Fibroblast of gingiva (primary cell): ENCODE measurements around the gene HIPK2.

ENCODE experiments used
- DNase-seq: peaks from one replicate; pipeline ENCODE4 v3.0.0-alpha.2; 2011; ENCODE audit warnings: low read depth

The HIPK2 gene

DNA sequence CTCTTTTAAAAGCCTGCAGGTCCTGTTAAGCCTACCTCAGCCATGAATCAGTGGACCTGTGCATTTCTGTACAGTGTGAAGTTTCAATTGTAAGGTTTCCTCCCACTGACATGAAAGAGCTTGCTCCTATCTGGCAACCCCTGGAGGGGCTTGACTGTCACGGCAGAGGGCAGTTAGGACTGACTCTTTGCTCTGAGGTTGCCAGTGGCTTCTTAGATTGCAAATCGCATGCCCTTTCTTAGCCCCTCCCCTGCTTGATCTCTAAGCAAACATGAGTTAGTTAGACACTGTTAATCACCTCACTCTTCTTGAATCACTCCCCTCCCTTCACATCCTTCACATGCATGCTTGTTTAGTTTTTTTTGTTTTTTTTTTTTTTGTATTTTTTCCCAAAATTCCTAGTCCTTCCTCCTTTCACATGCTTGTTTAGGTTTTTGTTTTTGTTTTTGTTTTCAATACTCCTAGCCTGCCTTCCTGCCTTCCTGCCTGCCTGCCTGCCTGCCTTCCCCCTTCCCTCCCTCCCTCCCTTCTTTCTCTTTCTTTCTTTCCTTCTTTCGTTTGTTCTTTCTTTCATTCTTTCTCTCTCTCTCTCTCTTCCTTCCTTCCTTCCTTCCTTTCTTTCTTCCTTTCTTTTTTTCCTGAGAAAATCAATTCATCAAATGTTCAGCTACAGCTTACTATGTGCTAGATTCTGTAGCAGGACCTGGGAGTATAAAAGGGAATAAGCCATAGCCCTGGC is 6.0 kb upstream of the HIPK2 start:
- no peak for DNase-seq

DNA sequence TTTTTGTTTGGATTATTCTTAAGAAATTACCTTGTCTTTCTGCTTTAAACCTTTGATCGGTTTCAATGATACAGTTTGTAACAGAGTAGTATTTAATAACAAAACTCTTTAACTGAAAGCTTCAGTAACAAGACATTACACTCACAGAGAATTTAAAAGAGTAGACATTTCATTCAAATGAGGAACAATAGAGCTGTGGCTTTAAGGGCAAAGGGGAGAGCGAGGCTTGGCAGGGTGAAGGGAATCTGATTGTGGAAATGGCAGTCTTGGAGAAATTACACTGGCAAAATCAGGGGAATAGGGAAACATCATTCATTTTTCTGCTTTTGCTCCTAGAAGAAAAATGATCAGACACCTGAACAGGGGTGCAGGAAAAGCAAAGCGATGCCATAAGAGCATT is 5.1 kb upstream of the HIPK2 start:
- no peak for DNase-seq

DNA sequence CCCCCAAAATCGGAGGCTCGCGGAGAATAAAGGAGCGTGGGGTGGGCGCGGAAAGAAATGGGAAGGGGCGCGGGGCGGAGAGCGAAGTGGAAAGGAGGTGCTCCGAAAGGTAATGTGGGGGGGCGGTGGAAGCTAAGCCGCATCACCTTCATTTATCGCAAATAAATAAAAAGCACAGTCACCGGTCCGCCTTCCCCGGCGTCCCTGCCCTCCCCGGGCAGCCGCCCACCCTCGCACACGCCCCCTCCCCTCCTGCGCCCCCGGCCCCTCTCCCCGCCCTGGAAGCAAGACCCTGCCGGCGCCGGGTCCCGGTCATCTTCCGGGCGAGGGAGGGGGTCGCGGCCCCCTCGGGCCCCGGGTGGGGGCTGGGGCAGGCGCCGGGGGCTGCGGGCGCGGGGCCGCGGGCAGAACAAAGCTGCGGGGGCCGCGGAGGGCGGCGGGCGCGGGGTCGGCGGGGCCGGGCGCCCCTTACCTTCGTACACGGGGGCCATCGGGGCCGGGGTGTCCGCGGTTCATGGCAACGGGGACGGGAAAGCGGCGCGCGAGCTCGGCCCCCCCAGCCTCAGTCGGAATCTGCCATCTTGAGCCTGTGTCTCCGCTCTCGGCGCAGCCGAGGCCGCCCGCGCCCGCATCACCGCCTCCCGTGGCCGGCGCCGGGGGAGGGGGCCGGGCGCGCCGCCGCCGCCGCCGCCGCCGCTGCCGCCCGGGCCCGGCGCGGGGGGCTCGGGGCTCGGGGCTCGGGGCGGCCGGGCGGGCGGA is 486 bp downstream of the HIPK2 start:
- DNase-seq: no peak

DNA sequence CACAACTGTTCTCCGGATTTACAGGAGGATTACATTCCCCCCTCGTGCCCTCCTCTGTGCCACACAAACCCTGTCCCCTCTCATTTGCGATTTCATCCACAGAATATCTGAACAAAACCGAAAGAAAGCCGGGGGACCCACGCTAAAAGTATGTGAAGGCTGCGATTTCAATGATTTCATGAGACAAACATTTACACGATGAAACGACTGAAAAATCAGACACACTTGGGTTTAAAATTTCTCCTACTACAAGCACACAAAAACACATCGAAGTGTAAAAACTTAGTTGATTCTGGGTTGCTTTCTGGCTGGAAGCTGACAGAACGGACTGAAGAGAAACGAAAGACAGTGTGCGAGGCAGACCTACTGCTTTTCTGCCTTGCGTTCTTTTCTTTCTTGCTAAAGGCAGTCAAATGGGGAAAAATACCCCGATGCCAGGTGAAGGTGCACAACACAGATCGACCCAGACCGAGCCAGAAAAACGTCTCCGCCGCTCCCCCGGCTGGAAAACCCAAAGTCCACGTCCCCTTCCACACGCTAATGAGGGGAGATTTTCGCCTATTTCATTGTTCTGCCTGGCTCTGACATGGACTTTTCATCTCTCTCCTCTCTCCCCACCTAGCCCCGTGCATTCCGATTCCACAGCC is 1.2 kb downstream of the HIPK2 start:
- DNase-seq: peak; percentile 26

DNA sequence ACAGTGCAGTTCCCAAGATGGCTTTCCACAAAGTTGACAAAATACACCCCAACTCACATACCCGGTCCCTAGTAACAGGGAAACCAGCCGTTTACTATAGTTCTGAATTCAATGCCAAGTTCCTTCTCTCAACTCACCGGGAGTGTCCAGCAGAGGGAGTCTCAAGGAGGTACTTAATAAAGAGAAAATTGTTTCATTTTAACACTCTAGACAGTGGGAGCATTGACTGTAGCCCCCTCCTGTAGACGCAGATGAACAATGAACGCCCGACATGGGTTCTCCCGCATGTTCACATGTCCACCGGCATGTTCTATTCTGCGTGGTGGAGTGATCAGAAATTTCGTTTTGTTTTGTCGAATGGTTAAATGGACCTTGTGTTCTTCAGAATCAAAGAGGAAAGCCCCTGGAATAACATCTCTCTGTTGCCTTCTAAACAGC is 1.9 kb downstream of the HIPK2 start:
- DNase-seq: peak; percentile 80

DNA sequence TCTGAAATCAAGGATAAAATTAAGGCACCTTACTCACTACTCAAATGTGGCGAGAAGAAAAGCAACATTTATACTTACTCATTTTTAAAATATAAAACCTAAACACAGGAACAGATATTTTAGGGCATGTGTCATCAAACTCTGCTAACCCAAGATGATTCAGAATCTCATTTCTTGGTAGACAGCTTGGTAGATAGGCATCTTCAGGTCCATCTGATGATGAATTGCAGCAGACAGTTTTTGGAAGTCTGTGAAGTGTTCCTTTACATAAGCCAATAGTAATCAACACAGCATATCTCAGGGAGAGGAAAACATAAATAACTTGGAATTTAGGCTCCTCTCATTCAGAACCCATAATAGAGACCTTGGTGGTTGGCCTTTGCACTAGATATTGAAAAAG is 3.4 kb downstream of the HIPK2 start:
- DNase-seq: peak; percentile 73

DNA sequence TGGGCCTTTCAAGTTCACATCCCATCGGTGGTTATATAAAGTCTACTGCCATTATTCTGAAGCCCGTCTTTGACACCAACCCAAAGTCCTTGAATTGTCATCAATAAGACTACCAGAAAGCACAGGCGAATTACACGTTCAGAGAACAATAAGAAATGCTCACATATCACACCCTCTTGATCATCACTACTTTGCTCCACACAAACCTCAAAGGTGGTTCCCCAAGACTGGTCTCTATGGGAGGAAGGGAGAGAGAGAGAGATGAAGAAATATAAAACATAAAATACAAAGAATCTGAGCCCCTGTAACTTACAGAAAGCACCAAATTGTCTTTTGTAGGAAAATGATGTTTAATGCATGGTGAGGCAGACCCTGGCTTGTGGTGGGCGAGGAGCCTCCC is 4.4 kb downstream of the HIPK2 start:
- no peak for DNase-seq

DNA sequence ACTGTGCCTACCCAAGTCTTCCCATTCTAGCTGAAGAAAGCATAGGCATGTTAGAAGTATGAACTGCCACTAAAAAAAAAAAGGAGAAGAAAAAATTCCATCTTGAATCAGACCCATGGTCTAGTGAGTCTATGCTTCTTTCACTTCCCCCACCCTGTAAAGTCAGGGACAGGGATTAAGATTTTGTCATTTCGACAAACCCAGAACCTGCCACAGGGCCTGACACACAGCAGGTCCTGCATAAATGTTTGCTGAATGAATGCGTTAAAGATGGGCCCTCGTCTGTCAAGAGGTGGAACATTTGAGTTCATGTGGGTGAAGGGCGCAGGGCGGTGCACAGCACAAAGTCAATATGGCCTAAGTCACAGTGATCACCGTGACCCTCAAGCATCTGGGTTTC is 4.9 kb downstream of the HIPK2 start:
- no peak for DNase-seq

DNA sequence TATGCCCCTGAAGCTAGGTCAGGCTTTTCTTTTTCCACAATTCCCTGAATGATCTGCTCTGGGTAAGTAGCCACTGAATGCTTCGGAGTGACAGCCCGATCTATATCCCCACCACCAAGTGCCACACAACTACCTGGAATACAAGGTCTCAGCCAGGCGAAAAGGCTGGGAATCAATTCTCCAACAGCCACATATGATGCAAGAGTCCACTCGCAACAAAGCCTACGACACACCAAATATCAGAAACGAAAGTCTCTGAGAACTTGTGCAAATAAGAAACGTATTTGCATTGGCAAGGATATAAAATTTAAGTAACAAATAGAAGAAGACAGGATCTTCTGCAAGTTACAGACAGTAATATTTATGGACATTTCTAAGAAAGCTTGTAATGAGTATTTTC is 5.7 kb downstream of the HIPK2 start:
- no peak for DNase-seq

DNA sequence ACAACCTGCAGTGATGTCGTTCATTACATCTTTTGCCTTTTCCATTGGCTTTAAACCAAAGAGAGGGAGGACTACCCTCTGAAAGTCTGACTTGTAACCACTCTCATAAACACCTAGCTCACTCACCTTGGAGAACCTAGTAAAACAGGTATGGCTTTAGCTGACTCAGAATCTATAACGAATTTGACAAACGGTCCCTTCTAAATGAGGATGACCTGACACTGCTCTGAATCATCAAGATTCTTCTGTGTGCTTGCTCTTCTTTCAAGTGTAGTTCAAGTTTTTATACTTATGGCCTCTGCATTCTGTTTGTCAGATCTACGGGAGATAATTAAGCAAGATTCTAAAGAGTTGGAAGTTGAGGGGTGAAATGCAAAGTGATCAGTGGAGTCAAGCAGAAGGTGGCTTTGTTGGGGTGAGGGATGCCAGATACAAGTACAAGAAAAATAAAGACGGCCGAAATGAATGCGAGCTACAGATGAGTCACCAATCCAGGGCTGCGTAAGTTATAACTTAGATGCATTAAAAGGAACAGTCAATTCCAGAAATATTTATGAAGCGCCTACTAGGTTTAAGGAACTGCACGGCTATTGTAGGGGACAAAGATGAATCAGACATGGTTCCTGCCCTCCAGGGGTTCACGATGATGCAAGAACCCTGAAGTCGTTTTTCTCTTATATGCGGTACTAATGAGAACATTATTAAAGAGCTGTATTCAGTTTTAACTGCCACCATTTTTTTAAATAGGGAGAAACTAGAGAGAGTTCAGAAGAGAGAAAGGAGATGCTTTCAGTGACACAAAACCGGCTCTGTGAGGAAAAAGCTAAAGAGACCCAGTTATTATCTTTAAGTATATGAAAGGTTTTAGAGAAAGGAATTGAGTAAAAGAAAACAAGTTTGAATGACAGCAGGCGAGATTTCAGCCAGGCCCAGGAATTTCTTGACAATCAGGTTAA is 6.5 kb downstream of the HIPK2 start:
- peak; percentile 89 for DNase-seq

DNA sequence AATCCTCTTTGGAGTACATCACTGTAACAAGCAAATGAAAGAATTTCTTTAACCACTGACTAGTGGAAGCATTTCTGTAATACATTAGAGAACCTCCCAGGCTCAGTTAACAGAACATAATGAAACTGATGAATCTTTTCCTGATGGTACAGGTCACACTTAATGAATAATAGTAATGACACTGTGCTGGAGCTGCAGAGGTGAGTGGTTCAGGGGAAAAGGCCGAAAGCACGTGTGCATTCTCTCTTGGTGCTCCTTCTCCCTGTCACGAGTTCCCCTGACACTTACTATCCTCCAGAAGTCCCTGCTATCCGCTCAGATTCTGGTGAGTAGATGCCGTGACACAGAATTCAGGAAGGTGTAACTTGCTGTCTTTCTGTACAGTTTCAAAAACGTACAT is 8.0 kb downstream of the HIPK2 start:
- no peak for DNase-seq

DNA sequence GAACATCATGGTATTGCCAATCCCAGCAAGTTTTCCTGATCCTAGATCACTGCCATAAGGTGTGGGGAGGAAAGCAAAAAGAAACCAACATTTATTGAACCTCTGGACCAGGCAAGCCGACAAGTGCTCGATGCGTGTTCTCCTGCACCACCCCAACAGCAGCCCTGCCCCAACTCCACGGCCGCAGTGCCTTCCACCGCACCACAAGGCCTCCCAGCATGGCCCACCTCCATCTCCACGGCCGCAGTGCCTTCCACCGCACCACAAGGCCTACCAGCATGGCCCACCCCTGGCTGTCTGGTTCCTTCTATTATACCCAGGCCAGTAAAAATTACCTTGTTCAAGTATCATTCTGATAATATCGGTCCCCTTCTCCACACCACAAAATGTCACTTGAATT is 8.7 kb downstream of the HIPK2 start:
- DNase-seq: no peak

DNA sequence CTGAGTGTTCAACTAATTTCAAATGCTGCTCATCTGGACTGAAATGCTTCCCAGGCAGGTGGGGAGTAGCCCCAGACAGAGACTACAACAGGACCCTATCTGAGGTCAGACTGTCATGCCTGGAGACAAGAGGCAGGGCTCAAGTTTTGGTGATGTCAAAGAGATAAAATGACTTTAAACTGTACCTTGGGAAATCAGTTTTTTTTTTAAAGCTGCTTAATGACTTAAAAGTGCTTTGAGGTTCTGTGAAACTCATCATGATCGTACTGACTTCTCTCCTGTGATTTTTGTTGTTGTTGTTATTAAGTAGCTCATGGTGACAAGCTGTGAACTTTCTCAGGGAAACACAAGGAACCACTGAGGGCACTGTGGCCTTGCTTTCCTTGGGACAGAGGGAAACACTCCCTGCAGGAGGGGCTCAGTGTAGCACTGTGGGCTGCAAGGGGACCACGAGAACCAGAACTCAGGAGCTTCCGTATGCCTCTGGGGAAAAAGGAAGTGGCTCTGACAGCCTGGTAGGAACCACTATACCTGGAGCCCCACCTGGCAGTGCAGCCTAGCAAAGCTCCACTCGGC is 9.5 kb downstream of the HIPK2 start:
- DNase-seq: no peak

DNA sequence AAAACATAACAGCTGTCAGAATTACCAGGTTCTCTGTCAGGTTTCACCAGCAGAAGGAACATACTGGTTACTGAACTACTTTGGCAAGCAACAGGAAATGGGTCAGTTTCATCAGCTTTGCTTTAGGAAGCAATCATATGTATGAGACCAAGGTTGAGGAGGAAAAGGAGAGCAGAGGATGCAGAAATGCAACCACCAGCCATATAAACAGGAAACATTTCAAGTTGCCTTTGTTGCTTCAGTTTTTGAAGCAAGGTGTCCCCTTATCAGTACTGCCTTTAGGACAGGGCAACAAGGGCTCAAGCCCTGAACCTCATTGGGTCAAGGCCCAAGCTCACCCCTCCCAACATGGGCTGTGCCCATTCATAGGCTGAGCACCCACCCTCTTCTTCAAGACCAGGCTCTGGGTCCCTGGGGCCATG is 10.2 kb downstream of the HIPK2 start:
- DNase-seq: no peak

DNA sequence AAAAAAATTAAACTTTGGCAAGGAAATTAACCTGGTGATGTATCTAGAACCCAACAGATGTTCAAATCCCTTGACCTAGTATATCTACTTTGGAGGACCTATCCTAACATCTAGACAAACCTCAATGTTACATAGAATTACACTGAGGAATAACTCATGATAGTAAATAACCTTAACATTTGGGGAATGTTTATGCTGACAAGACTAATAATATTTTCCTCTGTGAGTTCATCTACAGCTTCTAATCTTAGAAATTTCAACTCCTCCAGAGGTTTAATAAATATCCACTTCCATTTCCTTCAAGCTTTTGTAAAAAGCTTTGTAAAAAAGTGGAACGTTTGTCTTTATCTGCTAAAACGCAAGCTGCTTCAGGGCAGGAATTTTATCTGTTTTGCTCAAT is 12.7 kb downstream of the HIPK2 start:
- DNase-seq: no peak

DNA sequence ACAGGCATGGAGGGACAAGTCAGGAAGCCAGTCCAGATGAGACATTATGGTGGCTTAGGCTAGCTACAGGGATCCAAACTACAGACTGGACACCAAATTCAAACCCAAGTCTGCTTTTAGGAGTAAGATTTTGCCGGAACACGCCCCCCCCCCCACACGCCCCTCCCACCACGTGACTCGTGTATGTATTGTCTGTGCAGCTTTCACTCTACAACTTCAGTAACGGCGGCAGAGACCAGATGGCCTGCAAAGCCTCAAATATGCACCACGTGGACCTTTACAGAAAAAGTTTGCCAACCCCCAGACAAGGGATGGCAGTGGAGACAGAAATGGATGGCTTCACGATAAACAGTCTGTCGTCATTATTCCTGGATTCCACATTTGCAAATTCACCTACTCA is 14.5 kb downstream of the HIPK2 start:
- DNase-seq: no peak

DNA sequence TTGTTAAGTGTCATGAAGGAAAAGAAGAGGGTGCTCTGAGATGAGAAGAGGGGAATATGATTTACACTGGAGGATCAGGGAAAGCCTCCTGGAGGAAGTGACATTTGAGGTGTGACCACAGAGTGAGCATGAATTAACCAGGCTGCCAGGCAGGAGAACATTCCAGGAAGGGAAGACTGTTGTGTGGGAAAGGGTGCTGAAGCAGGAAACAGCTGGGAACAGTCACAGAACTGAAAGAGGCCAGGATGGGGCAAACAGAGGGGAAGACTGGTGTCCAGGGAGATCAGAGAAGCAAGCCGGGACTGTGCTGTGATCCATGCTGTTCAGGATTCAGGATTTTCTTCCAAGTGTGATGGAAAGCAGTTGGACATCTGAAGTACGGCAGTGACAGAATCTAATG is 14.9 kb downstream of the HIPK2 start:
- DNase-seq: peak; percentile 36

DNA sequence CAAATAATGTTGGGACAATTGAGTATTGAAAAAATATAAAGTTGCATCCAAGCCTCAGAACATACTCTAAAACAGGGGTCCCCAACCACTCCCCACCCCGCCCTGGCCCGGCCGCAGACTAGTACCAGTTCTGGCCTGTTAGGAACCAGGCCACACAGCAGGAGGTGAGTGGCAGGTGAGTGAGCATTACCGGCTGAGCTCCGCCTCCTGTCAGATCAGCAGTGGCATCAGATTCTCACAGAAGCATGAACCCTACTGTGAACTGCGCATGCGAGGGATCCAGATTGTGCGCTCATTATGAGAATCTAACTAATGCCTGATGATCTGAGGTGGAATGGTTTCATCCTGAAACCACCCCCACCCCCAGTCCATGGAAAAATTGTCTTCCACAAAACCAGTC is 19.4 kb downstream of the HIPK2 start:
- DNase-seq: no peak

DNA sequence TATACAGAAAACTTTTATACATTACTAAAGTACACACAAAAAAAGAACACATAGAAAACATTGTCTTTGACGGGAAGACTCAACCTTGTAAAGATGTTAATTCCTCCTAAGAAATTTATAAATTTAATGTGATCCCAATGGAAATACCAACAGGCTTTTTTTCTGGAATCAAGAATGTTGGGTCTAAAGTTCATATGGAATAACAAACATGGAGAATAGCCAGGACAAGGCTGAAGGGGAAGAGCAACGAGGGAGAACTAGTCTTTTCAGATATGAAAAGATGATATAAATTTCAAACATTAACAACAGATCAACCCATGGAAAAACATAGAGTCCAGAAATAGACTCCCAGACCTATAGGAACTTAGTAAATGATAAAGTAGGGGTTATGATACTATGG is 19.8 kb downstream of the HIPK2 start:
- DNase-seq: no peak

DNA sequence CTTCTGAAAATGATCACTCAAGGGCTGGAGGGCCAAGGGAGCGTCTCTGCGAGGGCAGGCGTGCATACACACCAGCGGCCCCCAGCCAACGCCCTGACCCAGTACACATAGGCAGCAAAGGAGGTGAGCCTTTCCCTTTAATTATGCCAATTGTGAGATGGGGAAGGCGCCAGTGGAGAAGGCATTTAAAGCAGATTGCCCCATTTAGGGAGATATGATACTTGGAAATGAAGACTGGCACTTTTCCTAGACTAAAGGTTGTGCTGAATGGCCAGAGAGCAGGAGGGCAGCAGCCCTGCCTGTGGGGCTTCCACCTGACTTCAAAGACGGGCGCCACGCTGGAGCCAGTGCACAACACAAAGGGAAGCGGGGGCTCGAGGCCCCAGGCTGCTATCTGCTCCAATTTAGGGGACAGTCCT is 24.1 kb downstream of the HIPK2 start:
- DNase-seq: no peak

DNA sequence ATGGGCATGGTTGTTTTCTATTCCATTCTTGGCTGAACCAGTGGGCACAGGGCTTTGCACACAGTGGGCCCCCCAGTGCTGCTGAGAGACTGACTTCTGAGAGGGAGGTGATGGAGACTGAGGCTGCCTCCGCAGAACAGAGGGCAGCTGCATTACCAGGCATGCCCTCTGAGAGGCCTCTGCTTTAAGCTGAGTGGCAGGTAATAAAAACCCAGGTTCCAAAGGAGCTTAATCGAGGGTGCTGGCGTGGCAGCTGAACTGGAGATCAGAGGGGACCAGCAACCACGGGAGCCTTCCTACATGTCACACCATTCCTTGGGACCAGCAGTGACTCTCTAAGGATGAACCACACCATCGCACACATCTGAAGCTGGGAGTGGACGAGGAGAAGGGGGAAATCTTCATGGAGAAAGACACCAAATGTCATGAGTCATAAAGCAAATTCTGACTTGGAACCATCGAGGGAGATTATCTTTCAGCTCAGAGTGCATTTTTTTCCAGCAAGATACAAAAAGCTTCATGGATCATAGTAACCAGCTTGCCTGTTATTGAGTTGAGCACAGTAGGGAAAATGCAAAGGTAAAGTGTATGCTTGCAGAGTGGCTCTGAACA is 24.6 kb downstream of the HIPK2 start:
- DNase-seq: peak; percentile 37
